Bronchial epithelial cell (primary cell): ENCODE results near the gene AKAP9. TPM values are rescaled to one million over a fixed set of nuclear protein-coding genes. Genes with fewer than 3 reads are reported as not detected.
A peak's percentile ranks its signal among the peaks of the same experiment; 100 is the strongest.

ENCODE experiments used
- DNase-seq: peaks from one replicate; pipeline ENCODE4 v3.0.0-alpha.2; 2010; ENCODE audit warnings: low read depth
- FAIRE-seq: peaks from 2 replicates; lab custom pipeline; 2011; peaks lifted over from hg19 to GRCh38; lab: Jason Lieb, UNC
- H3K27me3 ChIP-seq: 2 replicates; pipeline ENCODE4 v1.5.1; 2011; ENCODE audit warnings: low read length; ENCODE audit not compliant: control insufficient read depth, insufficient read depth
- H3K36me3 ChIP-seq: 2 replicates; pipeline ENCODE4 v1.5.1; 2011; ENCODE audit warnings: low read length; ENCODE audit not compliant: control insufficient read depth, insufficient read depth
- H3K4me3 ChIP-seq: 2 replicates; pipeline ENCODE4 v1.5.1; 2011; ENCODE audit warnings: mild to moderate bottlenecking, low read depth, low read length, control low read depth
- CTCF ChIP-seq: IDR thresholded peaks from 2 replicates; pipeline ENCODE4 v1.5.1; 2011; ENCODE audit warnings: mild to moderate bottlenecking, moderate library complexity, low read length, control low read depth, inconsistent platforms; ENCODE audit not compliant: insufficient read depth, severe bottlenecking
- total RNA-seq: library from RNA; depleted of rRNA; stranded (reverse); fragments of >200 nt; gene quantifications from 2 replicates; pipeline ENCODE4 v1.2.1, GENCODE V29; 2014

Gene AKAP9
- total RNA-seq, 1 donor from 2014 or later, result 34.5 TPM

GRCh38 chr7:91915401-91916050 lies 25.1 kb upstream of the AKAP9 start:
- TF ChIP-seq CTCF, result no peak
- Histone ChIP-seq H3K27me3 (no peaks in the 10 kb centered on the region), H3K36me3 (no peaks in the 10 kb centered on the region), H3K4me3 (no peak overlapping the region)
- no peak for DNase-seq
- no peak for FAIRE-seq

GRCh38 chr7:91916051-91916440 lies 24.6 kb upstream of the AKAP9 start:
- no peaks in the 10 kb centered on the region for H3K27me3 ChIP-seq
- H3K4me3 ChIP-seq, result no peak overlapping the region
- TF ChIP-seq CTCF, result no peak
- H3K36me3 ChIP-seq, result no peaks in the 10 kb centered on the region
- no peak for FAIRE-seq
- no peak for DNase-seq

GRCh38 chr7:91918356-91918755 lies 22.3 kb upstream of the AKAP9 start:
- no peak overlapping the region for H3K4me3 ChIP-seq
- DNase-seq, result no peak
- H3K27me3 ChIP-seq, result no peaks in the 10 kb centered on the region
- TF ChIP-seq CTCF, result no peak
- no peaks in the 10 kb centered on the region for H3K36me3 ChIP-seq
- no peak for FAIRE-seq

GRCh38 chr7:91922857-91923256 lies 17.8 kb upstream of the AKAP9 start:
- H3K36me3 ChIP-seq, result no peaks in the 10 kb centered on the region
- DNase-seq (no peak), FAIRE-seq (no peak)
- no peak for TF ChIP-seq CTCF
- H3K4me3 ChIP-seq, result no peak overlapping the region
- no peaks in the 10 kb centered on the region for H3K27me3 ChIP-seq

GRCh38 chr7:91927912-91928311 lies 12.8 kb upstream of the AKAP9 start:
- no peak for TF ChIP-seq CTCF
- DNase-seq (no peak), FAIRE-seq (no peak)
- Histone ChIP-seq H3K27me3 (no peaks in the 10 kb centered on the region), H3K36me3 (no peaks in the 10 kb centered on the region), H3K4me3 (no peak overlapping the region)

GRCh38 chr7:91929463-91929862 lies 11.2 kb upstream of the AKAP9 start:
- H3K4me3 ChIP-seq, result no peak overlapping the region
- DNase-seq (peak; percentile 74), FAIRE-seq (no peak)
- no peaks in the 10 kb centered on the region for H3K36me3 ChIP-seq
- no peak for TF ChIP-seq CTCF
- no peaks in the 10 kb centered on the region for H3K27me3 ChIP-seq
